Measurements from ENCODE around the gene LILRB1. TPM values are rescaled to one million over a fixed set of nuclear protein-coding genes. Genes with fewer than 3 reads are reported as not detected.
"Not testable (repeated sequence)": the region's sequence is repeated elsewhere in the genome, so short reads cannot be mapped to it uniquely, and the experiment has no call there.

LILRB1 gene
- total RNA-seq, 1 donor from 2014 or later: not detected

DNA sequence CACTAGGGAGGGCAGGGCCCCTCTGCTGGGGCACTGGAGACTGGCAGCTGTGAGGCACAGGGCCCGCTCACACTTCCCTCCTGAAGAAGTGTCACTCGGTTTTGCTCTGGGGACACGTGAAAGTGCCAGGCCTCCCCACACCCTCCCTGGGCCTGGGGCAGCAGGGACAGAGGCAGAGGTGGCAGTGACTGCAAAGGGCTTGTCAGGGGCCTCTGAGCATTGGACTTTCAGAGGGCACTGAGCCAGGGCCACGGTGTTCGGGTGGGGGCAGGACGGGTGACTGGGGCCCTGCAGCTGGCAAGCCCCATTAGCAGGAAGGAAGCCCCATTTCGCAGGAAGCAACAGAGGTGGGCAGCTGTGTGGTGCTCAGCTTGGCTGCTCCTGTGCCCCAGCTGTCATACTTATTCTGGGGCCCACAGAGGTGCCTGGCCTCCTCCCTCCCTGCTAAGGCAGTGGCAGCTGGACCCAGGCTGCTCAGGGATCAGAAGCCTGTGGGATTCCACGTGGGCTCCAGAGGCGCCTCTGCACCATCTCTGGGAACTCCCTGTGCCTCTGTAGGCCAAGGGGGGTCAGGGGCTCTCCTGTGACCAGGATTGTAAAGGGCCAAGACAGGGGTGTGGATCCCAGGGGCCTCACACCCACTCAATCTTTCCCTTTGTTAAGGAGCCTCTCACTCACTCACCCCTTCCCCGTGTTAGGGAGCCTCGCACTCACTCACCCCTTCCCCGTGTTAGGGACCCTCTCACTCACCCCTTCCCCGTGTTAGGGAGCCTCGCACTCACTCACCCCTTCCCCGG lies 5.2 kb upstream of the LILRB1 start:
- not testable (repeated sequence) for DNase-seq (ENCODE audit: low read depth)

DNA sequence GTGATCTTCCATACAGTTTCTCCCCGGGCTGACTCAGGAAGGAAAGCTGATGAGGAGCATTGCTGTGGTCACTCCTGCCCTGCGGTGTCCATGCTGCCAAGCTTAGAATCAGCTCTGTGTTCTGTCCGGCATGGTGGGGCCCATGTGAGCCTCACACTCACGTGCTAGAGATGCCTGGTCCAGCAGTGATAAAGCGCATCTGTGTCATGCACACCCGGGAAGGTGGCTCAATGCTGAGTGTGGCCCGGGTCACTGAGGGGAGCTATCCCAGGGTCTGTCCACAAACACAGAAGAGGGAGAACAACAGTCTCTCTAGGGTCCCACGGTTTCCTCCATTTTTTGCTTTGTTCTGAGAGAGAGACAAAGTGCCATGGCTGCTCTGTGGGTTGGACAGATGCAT lies 3.5 kb upstream of the LILRB1 start:
- no peak for DNase-seq (ENCODE audit: low read depth)

DNA sequence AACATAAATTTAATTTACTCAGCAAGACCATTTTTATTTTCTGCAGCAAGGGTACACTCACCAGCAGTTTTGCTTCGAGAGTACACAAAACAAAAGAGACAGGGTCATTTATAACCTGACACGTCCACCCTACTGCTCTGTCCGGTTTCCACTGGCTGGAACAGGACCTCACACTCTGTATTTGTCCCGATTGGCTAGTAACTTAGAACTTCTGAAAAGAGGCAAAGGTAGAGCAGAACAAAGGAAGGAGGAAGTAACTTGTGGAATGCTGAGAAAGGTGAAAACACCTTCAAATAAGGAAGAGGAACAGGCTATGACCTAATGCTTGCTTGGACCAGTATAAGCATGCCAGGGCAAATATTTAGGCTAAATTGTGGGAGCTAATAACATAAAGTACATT lies 2.4 kb upstream of the LILRB1 start:
- DNase-seq (ENCODE audit: low read depth): not testable (repeated sequence)

DNA sequence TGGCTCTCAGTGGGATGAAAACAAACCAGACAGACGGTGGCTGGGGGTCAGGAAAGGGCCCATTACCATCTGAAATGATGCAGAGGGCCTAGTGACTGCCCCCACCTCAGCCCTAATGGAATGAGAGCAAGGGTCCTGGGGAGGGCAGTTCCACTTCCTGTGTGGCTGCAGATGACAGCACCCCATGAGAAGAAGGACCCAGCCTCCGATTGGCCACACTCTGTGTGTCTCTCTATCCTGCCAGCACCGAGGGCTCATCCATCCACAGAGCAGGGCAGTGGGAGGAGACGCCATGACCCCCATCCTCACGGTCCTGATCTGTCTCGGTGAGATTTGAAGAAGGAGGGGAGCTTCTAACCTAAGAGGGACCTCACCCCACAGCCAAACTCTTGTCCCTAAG lies 498 bp downstream of the LILRB1 start:
- no peak for DNase-seq (ENCODE audit: low read depth)

DNA sequence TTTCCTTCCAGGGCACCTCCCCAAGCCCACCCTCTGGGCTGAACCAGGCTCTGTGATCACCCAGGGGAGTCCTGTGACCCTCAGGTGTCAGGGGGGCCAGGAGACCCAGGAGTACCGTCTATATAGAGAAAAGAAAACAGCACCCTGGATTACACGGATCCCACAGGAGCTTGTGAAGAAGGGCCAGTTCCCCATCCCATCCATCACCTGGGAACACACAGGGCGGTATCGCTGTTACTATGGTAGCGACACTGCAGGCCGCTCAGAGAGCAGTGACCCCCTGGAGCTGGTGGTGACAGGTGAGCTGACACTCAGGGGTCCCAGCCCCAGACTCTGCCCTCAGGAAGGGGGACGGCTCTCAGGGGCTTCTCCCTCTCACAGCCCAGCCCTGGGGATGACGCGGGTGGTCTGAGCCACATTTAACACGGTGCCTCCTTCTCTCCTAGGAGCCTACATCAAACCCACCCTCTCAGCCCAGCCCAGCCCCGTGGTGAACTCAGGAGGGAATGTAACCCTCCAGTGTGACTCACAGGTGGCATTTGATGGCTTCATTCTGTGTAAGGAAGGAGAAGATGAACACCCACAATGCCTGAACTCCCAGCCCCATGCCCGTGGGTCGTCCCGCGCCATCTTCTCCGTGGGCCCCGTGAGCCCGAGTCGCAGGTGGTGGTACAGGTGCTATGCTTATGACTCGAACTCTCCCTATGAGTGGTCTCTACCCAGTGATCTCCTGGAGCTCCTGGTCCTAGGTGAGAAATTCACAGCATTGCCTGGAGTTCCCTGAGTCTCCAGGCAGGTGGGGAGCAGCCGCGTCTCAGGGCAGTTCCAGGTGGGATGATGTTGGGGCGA lies 1.4 kb downstream of the LILRB1 start:
- DNase-seq (ENCODE audit: low read depth): not testable (repeated sequence)

DNA sequence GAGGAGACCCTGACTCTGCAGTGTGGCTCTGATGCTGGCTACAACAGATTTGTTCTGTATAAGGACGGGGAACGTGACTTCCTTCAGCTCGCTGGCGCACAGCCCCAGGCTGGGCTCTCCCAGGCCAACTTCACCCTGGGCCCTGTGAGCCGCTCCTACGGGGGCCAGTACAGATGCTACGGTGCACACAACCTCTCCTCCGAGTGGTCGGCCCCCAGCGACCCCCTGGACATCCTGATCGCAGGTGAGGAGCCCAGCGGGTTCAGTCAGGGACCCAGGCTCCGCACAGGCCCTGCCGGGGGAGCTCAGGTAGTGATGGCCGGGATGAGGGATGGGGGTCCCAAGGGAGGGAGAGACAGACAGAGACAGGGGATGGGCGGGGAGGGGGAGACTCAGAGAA lies 2.2 kb downstream of the LILRB1 start:
- not testable (repeated sequence) for DNase-seq (ENCODE audit: low read depth)

DNA sequence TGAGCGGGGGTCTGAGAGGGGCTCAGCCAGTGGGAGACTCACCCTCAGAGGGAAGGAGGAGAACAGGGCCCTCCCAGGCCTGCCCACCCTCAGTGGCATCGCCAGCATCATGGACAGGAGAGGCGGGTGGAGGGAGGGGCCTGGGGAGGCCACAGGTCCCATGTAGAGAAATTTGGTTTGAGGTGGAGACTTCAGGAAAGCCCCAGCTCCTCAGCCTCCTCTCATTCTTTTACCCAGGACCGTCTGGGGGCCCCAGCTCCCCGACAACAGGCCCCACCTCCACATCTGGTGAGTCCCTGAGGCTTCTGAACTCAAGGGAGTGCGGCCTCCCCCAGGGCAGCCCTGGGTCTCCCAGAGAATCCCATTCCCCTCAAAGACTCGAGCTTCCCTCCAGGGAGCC lies 3.1 kb downstream of the LILRB1 start:
- no peak for DNase-seq (ENCODE audit: low read depth)

DNA sequence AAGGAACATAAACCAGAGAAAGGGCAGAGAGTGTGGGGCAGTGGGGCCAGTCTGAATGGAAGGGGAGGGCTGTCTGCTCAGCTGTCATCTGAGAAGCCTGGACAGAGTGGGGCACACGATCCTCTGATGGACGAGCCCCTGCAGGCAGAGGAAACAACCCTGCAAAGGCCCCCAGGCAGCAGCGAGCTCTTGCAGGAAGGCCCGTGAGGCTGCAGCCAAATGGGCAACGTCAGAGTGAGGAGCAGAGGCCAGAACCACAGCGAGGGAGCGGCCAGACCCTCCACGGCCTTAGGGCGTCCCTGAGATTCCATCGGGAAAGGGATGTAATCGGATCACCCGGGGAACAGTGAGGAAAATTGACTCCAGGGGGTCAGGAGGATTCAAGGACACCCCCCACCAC lies 5.8 kb downstream of the LILRB1 start:
- DNase-seq (ENCODE audit: low read depth): not testable (repeated sequence)

DNA sequence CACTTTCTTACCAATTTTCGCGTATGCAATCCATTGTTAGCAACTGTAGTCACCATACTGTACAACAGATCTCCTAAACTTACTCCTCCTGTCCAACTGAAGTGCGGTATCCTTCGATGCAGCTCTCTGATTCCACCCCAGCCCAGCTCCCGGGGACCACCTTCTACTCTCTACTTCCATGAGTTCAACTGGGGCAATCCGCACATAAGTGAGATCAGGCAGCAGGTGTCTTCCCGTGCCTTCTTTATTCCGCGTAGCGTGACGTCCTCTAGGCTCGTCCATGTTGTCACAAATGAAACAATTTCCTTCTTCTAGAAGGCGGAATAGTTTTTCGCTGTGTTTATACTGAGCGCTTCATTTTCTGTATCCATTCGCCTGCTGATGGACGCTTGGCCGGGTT lies 8.4 kb downstream of the LILRB1 start:
- no peak for DNase-seq (ENCODE audit: low read depth)

DNA sequence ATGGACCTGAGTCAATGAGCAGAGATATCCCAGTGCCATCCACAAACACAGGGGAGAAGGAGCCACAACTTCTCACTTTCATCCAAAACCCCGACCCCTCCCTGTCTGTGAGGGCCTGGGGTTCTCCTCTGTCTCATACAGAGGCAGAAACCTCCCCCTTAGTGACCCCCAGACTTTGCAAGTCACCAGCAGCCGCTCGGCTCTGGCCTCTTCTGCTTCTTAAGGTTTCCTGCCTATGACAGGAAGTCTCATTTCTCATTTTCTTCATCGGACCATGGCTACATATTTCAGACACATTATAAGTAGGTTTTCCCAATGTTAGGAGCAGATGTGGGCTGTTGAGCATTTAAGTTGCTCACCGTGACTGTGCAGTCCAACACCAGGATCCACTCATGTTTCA lies 12.7 kb downstream of the LILRB1 start:
- DNase-seq (ENCODE audit: low read depth): not testable (repeated sequence)

DNA sequence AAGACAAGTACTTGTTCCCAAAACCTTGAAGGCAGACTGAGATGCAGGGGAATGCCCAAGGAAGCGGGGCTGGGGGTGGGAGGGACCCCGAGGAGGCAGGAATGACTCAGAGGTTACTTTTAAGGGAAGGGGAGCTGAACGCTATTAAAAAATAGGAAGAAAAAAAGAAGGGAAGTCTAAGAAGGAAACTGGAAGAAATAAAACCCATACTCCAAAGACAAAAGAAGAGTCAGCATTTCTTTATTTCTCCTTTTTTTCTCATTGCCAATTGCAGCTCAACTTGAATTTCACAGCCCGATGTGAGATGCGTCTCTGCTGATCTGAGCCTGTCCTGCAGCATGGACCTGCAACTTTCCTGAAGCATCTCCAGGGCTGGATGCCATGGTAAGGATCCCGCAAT lies 13.3 kb downstream of the LILRB1 start:
- not testable (repeated sequence) for DNase-seq (ENCODE audit: low read depth)

DNA sequence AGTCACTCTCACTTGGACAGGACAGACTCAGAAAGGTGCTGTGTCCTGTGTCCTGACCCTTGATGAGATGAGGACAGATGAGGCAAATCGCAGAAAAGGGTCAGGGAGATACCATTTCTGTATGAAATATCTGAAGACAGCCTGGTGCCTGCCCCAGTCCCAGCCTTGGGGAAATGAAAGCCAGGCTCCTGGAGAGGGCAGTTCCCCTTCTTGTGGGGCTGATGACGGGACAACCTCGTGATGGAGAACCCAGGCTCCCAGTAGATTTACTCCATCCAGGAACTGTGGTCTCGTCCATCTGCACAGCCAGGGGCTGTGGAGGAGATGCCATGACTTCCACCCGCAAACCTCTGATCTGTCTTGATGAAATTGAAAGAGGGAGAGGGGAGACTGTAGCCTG lies 13.8 kb downstream of the LILRB1 start:
- no peak for DNase-seq (ENCODE audit: low read depth)

DNA sequence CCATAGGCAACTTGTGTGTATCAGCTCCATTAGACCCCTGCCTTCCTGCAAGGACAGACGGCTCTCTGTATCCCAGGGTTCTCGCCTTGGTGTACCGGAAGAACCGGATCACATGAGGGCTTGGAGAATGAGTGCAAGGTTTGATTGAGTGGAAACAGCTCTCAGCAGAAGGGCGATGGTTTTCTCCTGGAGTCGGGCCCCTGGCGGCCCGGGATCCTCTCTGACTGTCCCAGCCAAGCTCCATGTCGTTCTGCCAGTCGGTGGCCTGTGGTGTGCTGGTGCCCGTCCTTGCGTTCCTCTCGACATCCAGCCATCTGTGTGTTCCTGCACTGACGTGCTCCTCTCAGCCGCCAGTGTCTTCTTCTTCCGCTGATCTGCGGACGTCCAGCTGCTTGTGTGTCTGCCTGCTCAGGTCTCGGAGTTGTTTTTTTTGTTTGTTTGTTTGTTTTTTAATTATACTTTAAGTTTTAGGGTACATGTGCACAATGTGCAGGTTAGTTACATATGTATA lies 16.1 kb downstream of the LILRB1 start:
- DNase-seq (ENCODE audit: low read depth): no peak

DNA sequence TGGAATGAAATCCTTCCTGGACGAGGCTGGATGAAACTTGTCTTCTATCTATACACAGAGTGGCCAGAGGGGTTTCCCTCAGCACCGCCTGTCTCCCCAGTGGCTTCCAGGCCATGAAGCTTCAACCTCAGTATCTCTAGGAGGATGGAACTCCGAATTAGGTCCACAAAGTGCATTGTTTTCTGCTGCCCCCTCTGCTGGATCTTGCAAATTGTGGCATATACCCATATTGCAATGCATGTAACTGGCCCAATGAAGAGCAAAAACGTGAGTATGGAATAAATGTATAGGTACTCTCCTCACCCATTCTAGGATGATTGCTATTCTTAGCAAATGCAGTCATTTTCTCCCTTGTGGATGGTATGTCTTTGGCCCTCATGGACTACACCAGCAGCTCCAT lies 17.8 kb downstream of the LILRB1 start:
- DNase-seq (ENCODE audit: low read depth): no peak

DNA sequence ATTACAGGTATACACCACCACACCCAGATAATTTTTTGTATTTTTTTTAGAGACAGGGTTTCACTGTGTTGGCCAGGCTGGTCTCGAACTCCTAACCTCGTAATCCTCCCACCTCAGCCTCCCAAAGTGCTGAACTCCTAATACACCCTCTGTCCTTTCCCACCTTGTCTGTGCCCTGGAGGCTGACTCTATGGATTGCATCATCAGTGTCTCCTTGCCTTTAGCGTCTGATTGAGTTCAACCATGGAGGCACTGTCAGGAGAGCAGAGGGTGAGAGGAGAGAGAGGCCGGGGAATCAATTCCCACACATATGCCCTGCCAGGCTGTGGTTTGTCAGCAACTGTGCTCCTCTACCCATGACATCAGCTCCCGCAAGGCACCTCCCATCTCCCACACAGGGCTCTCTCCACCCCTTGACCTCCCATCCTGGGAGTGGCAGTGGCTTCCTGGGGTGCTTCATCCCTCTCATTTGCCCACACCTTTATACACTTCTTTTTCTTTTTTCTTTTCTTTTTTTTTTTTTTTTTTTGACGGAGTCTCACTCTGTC lies 19.9 kb downstream of the LILRB1 start:
- DNase-seq (ENCODE audit: low read depth): no peak

DNA sequence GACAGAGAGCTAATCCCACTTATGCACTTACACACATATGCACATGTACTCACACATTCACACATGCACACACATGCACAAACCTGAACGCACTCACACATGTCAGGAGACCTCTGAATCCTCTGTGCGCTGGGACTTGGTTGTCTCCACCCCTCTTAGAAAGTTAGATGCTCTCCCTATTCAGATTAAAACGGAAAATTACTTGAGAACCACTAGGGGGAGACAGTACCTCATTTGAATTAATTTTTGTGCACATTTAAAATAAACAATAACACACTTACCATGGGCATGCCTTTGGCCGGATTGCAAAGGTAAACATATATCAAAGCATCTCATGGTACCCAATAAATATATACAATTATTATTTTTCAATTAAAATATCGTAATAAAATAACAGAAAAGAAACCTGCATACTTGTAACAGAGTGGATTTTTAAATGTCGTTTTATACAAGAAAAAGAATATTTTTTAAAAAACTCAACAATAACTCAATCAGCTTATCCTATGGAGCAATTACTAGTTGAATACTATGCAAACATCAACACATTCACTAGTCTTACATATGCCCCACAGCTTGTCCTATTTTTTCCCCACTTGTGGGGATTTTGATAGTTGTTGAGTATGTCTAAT lies 23.0 kb downstream of the LILRB1 start:
- DNase-seq (ENCODE audit: low read depth): peak; percentile 30

DNA sequence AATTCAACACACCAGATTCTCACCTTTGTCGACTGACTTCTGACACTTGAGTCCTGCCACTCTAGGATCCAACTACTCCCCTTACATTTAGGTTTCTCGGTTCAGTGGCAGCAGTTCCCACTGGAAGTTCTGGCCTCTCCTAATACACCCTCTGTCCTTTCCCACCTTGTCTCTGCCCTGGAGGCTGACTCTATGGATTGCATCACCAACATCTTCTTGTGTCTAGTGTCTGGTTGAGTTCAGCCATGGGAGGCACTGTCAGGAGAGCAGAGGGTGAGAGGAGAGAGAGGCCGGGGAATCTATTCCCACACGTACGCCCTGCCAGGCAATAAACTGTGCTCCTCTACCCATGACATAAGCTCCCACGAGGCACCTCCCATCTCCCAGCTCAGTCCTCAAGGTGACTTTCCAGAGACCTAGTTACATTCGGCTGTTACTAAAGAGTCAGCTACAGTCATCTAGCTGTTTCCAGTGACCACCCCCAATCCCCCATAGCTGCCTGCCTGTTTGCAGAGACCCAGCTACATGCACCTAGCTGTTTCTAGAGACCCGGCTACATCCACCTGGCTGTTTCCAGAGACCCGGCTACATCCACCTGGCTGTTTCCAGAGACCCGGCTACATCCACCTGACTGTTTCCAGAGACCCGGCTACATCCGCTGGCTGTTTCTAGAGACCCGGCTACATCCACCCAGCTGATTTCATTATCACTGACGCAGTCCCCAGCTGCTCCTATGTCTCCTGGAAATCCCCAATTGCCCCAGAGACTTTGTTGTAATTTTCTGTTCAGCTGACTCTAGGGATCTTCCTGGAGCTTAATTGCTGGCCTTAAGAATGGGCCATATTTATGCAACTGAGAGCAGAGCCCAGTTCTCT lies 24.4 kb downstream of the LILRB1 start:
- DNase-seq (ENCODE audit: low read depth): no peak

DNA sequence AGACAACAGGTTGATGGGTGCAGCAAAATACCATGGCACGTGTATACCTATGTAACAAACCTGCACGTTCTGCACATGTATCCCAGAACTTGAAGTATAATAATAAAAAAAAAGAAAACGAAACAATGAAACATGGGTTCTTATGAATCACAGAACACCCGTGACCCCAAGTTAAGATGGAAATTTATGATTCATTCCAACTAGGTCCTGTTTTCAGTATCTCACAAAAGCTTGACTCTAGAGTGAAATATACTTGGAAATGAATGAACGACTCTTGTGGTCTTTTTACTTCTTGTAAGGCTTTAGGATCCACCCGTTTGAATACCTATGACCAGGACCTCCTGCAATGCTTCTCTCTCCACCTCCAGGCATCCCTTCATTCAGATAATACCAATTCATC lies 29.0 kb downstream of the LILRB1 start:
- no peak for DNase-seq (ENCODE audit: low read depth)

DNA sequence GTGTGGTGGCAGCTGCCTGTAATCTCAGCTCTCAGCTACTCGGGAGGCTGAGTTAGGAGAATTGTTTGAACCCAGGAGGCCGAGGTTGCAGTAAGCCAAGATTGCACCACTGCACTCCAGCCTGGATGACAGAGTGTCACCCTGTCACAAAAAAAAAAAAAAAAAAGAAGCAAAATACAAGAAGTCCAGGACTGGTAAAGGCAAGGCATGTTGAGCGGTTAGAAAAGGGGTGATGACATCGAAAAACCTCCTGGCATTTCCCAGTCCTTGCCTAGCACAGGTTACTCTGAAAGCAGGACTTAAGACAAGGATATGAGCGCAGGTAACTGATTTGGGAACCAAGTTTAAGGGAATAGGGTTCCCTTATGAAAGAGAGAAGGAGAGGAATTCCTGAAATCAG lies 30.0 kb downstream of the LILRB1 start:
- no peak for DNase-seq (ENCODE audit: low read depth)

DNA sequence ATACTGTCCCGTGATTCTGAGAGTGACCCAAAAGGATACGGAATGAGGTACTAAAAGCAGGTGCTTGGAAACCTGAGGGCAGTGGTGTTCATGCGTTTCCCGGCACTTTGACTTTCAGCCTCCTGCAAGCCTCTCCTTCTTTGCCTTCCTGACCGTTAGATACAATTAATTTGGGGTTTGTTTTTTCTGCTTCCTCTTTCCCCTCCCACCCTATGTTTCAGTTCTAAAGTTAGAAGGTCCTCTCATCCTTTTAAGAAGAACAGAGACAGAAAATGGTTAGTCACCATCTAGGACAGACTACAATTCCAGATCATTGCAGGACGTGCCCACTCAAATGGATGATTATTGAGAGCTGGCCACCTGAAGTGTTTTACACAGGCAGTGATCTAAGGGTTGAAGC lies 30.7 kb downstream of the LILRB1 start:
- no peak for DNase-seq (ENCODE audit: low read depth)

Measured in myocyte (in vitro differentiated cells).